ENCODE results near the gene ADAMTS6.

Gene ADAMTS6

DNA sequence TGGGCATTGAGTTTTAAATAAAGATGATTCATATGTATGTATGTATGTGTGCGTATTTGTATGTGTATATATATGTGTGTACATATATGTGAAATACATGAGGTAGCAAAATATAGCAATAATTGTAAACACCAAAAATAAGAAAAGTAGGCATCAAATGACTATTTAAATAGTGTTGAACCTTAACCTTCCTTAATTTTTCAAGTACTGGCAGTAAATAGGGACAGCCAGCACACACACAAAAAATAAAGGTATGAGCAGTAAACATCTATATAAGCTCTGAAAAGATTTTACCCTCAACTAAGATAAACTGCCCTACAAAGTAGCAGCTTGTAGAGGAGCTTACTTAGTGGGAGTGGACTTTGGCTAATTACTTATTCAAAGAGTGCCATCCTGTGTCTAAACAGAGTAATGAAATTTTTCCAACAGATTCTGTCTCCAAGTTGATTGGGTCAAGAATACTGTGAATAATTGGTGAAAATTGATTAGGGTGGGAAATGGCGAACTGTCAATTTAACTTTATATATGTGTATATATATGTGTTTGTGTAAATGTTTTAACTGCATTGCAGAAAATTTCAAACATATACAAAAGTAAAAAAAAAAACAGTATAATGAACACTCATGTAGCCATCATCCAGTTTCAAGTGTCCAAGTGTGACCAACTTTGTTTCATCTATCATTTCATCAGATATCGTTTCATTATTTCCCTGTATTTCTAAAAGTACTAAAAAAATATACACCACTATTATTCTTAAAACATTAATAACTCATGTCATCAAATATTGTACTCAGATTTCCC lies 2.0 kb upstream of the ADAMTS6 start:
- H3K27ac ChIP-seq (ENCODE audit: low read depth, low read length): peak overlapping the region; percentile 2; the same call in 1 of the 2 replicates
- H3K9ac ChIP-seq (ENCODE audit: low read depth, low read length): peak overlapping the region; percentile 55; the same call in 1 of the 2 replicates
- H3K4me1 ChIP-seq (ENCODE audit: insufficient read depth, low read length): peaks cover 29% of the 10 kb centered on the region
- no peaks in the 10 kb centered on the region for H3K36me3 ChIP-seq (ENCODE audit: insufficient read depth, low read length)
- 62% methylated on average over 2 of the region's 3 CpGs for WGBS
- H3K9me3 ChIP-seq (ENCODE audit: insufficient read depth, low read depth, low read length): no peaks in the 10 kb centered on the region
- peak overlapping the region; percentile 62 for H3K4me3 ChIP-seq (ENCODE audit: low read length)
- H3K27me3 ChIP-seq (ENCODE audit: insufficient read depth, low read length): peaks cover 5% of the 10 kb centered on the region; the same call in 1 of the 2 replicates

DNA sequence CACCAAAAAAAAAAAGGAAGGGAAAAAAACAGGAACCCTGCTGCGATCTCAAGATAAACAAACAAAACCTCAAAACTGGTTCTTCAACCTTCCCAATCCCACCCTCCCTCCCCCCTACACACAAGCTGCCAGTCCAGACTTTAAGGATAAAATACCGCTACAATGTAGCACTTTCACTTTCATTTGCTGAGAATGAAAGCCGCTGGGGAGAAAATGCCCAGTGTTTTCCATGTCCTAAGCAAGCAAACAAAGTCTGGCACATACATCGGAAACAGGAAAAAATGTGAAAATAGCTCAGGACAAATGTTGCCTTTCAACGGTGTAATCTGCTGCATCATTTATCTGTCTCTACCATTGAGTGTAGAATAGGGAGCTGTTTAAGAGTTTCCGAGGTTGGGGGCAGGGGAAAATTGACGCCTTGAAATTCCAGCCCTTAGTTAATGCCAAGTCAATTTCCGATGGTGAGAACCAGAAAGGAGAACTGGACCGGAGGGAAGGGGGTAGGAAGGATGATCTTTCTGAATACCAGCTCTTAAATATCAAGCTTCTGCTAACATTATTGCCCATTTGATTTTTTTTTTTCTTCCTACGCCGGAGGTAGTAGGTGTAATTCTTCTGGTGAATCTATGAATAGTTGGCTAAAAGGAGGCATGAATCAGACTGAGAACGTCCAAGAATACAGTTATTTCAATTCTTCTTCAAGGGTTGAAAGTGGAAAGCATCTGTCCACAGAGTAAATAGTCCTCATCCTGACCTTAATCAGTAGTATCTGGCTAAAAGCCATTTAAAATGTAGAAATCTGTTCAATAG lies 1.2 kb upstream of the ADAMTS6 start:
- WGBS: 6% methylated on average over 11 of the region's 12 CpGs
- H3K9ac ChIP-seq (ENCODE audit: low read depth, low read length): peak overlapping the region; percentile 55
- no peaks in the 10 kb centered on the region for H3K36me3 ChIP-seq (ENCODE audit: insufficient read depth, low read length)
- H3K27me3 ChIP-seq (ENCODE audit: insufficient read depth, low read length): peaks cover 5% of the 10 kb centered on the region; the same call in 1 of the 2 replicates
- H3K27ac ChIP-seq (ENCODE audit: low read depth, low read length): peak overlapping the region; percentile 62; the same call in 1 of the 2 replicates
- H3K9me3 ChIP-seq (ENCODE audit: insufficient read depth, low read depth, low read length): no peaks in the 10 kb centered on the region
- peaks cover 37% of the 10 kb centered on the region for H3K4me1 ChIP-seq (ENCODE audit: insufficient read depth, low read length)
- H3K4me3 ChIP-seq (ENCODE audit: low read length): peak overlapping the region; percentile 62

DNA sequence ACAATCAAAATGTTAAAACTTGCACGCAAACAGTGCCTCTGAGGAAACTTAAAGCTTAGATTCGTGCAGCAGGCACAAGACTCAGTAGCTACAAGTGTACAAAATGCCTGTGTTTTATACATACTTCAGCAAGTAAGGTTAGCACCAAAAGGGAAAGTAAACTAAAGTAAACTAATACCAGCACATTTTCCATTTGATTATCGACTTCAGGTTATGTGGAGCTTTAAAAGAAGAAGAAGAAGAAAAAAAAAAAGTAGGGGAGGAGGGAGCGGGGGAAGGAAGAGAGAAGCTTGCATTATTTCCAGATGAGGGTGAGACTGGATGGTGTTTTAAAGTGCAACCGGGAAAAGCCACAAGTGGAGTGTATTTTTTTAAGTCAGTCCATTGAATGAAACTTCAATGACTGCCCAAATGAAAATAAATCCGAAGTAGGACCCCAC lies 596 bp upstream of the ADAMTS6 start:
- Histone ChIP-seq H3K4me3 (ENCODE audit: low read length) (peak overlapping the region; percentile 62), H3K36me3 (ENCODE audit: insufficient read depth, low read length) (no peaks in the 10 kb centered on the region), H3K27ac (ENCODE audit: low read depth, low read length) (peak overlapping the region; percentile 62), H3K4me1 (ENCODE audit: insufficient read depth, low read length) (peaks cover 37% of the 10 kb centered on the region), H3K27me3 (ENCODE audit: insufficient read depth, low read length) (peaks cover 5% of the 10 kb centered on the region; the same call in 1 of the 2 replicates), H3K9me3 (ENCODE audit: insufficient read depth, low read depth, low read length) (no peaks in the 10 kb centered on the region), H3K9ac (ENCODE audit: low read depth, low read length) (peak overlapping the region; percentile 49)
- WGBS: 2% methylated on average over 6 of the region's 6 CpGs

GRCh38 chr5:65481171-65481581 lies 544 bp downstream of the ADAMTS6 start:
- Histone ChIP-seq H3K4me3 (ENCODE audit: low read length) (peak overlapping the region; percentile 62), H3K9me3 (ENCODE audit: insufficient read depth, low read depth, low read length) (no peaks in the 10 kb centered on the region), H3K27ac (ENCODE audit: low read depth, low read length) (peak overlapping the region; percentile 62; the same call in 1 of the 2 replicates), H3K36me3 (ENCODE audit: insufficient read depth, low read length) (no peaks in the 10 kb centered on the region), H3K4me1 (ENCODE audit: insufficient read depth, low read length) (peaks cover 37% of the 10 kb centered on the region), H3K27me3 (ENCODE audit: insufficient read depth, low read length) (peaks cover 5% of the 10 kb centered on the region; the same call in 1 of the 2 replicates), H3K9ac (ENCODE audit: low read depth, low read length) (peak overlapping the region; percentile 58; the same call in 1 of the 2 replicates)
- WGBS: 5% methylated on average over 6 of the region's 7 CpGs

- WGBS: 11% methylated on average over 15 of the region's 15 CpGs
- peaks cover 37% of the 10 kb centered on the region for H3K4me1 ChIP-seq (ENCODE audit: insufficient read depth, low read length)
- H3K27ac ChIP-seq (ENCODE audit: low read depth, low read length): no peak overlapping the region
- H3K9me3 ChIP-seq (ENCODE audit: insufficient read depth, low read depth, low read length): no peaks in the 10 kb centered on the region
- H3K4me3 ChIP-seq (ENCODE audit: low read length): peak overlapping the region; percentile 62
- H3K27me3 ChIP-seq (ENCODE audit: insufficient read depth, low read length): peaks cover 5% of the 10 kb centered on the region; the same call in 1 of the 2 replicates
- no peaks in the 10 kb centered on the region for H3K36me3 ChIP-seq (ENCODE audit: insufficient read depth, low read length)
- H3K9ac ChIP-seq (ENCODE audit: low read depth, low read length): peak overlapping the region; percentile 58
Observed at GRCh38 chr5:65480306-65480865, 1.3 kb downstream of the ADAMTS6 start.

- Histone ChIP-seq H3K27ac (ENCODE audit: low read depth, low read length) (no peak overlapping the region), H3K9ac (ENCODE audit: low read depth, low read length) (no peak overlapping the region; the same call in 1 of the 2 replicates)
- WGBS: 94% methylated on average over 1 of the region's 1 CpG
Observed at GRCh38 chr5:65479527-65479926, 2.2 kb downstream of the ADAMTS6 start.

DNA sequence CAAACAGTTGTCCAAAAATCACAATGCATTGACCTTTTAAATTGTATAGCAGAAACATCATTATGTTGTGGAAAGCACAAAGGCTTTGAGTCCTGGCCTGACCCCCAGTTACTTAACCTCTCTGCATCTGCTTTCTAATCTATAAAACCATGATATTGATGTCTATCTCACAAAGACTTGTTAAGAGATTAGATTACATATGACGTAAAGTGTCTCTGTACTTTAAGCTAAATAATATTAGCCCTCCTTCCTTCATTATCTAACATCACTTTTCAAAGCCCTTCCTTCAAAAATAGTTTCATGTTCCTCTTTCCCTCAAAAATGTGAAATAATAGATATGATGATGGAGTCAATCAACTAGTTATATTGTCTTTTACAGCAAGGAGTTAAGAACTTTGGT lies 3.4 kb downstream of the ADAMTS6 start:
- 100% methylated on average over 1 of the region's 1 CpG for WGBS
- Histone ChIP-seq H3K27me3 (ENCODE audit: insufficient read depth, low read length) (peaks cover 5% of the 10 kb centered on the region; the same call in 1 of the 2 replicates), H3K9ac (ENCODE audit: low read depth, low read length) (no peak overlapping the region), H3K9me3 (ENCODE audit: insufficient read depth, low read depth, low read length) (no peaks in the 10 kb centered on the region), H3K4me1 (ENCODE audit: insufficient read depth, low read length) (peaks cover 35% of the 10 kb centered on the region), H3K4me3 (ENCODE audit: low read length) (no peak overlapping the region), H3K36me3 (ENCODE audit: insufficient read depth, low read length) (no peaks in the 10 kb centered on the region), H3K27ac (ENCODE audit: low read depth, low read length) (no peak overlapping the region)

More at GRCh38 chr5:65479527-65479926, 2.2 kb downstream of the ADAMTS6 start:
- H3K27me3 ChIP-seq (ENCODE audit: insufficient read depth, low read length): peaks cover 5% of the 10 kb centered on the region; the same call in 1 of the 2 replicates
- H3K4me1 ChIP-seq (ENCODE audit: insufficient read depth, low read length): peaks cover 39% of the 10 kb centered on the region
- H3K9me3 ChIP-seq (ENCODE audit: insufficient read depth, low read depth, low read length): no peaks in the 10 kb centered on the region
- H3K36me3 ChIP-seq (ENCODE audit: insufficient read depth, low read length): no peaks in the 10 kb centered on the region
- H3K4me3 ChIP-seq (ENCODE audit: low read length): peak overlapping the region; percentile 62; the same call in 1 of the 2 replicates

DNA sequence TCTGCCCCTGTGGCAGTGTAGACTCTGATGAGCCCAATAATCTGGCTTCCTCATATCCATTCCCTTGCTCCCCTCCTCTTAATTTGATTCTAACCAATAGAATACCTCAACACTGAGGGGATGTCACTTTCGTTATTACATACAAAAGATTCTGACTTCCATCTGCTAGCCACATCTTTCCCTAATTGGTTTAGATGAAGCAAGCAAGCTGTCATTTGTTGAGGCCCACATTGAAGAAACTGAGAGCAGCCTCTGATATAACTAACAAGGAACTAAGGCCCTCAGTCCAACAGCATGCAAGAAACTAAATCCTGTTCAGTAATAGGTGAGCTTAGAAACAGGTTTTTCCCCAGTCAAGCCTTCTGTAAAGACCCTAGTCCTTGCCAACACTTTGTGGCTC lies 5.8 kb downstream of the ADAMTS6 start:
- H3K27ac ChIP-seq (ENCODE audit: low read depth, low read length): no peak overlapping the region
- H3K4me1 ChIP-seq (ENCODE audit: insufficient read depth, low read length): peaks cover 28% of the 10 kb centered on the region
- H3K9me3 ChIP-seq (ENCODE audit: insufficient read depth, low read depth, low read length): no peaks in the 10 kb centered on the region
- H3K4me3 ChIP-seq (ENCODE audit: low read length): no peak overlapping the region
- WGBS: 88% methylated on average over 1 of the region's 1 CpG
- H3K36me3 ChIP-seq (ENCODE audit: insufficient read depth, low read length): no peaks in the 10 kb centered on the region
- no peak overlapping the region for H3K9ac ChIP-seq (ENCODE audit: low read depth, low read length)
- peaks cover 5% of the 10 kb centered on the region; the same call in 1 of the 2 replicates for H3K27me3 ChIP-seq (ENCODE audit: insufficient read depth, low read length)

DNA sequence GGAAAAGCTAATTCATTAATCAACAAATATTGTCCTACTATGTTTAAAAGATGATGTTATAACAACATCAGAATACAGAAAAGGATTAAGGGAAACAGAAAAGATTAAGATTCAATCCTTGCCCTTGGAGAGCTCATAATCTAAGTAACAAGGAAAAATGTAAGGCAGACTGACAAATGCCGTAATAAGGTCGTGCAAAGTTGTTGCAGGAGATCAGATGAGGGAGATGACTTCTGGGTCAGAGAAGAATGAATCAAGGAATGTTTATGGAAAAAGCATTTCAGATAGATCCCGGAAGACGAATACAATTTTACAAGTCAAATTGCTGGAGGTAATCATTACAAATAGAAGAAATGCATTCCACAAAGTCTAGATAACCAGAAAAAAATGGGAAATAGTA lies 6.4 kb downstream of the ADAMTS6 start:
- H3K4me1 ChIP-seq (ENCODE audit: insufficient read depth, low read length): peaks cover 24% of the 10 kb centered on the region
- 93% methylated on average over 4 of the region's 4 CpGs for WGBS
- H3K9ac ChIP-seq (ENCODE audit: low read depth, low read length): no peak overlapping the region
- no peaks in the 10 kb centered on the region for H3K9me3 ChIP-seq (ENCODE audit: insufficient read depth, low read depth, low read length)
- H3K27me3 ChIP-seq (ENCODE audit: insufficient read depth, low read length): peaks cover 2% of the 10 kb centered on the region; the same call in 1 of the 2 replicates
- no peak overlapping the region for H3K4me3 ChIP-seq (ENCODE audit: low read length)
- H3K36me3 ChIP-seq (ENCODE audit: insufficient read depth, low read length): no peaks in the 10 kb centered on the region
- H3K27ac ChIP-seq (ENCODE audit: low read depth, low read length): no peak overlapping the region

- Histone ChIP-seq H3K4me3 (ENCODE audit: low read length) (no peak overlapping the region), H3K4me1 (ENCODE audit: insufficient read depth, low read length) (peaks cover 14% of the 10 kb centered on the region; the same call in 1 of the 2 replicates), H3K9ac (ENCODE audit: low read depth, low read length) (no peak overlapping the region), H3K9me3 (ENCODE audit: insufficient read depth, low read depth, low read length) (no peaks in the 10 kb centered on the region), H3K27me3 (ENCODE audit: insufficient read depth, low read length) (no peaks in the 10 kb centered on the region), H3K36me3 (ENCODE audit: insufficient read depth, low read length) (no peaks in the 10 kb centered on the region), H3K27ac (ENCODE audit: low read depth, low read length) (no peak overlapping the region)
- WGBS: 94% methylated on average over 2 of the region's 3 CpGs
Observed at GRCh38 chr5:65474130-65474711, 7.5 kb downstream of the ADAMTS6 start.

Measured in HUES64 (cell line).